Brain microvascular endothelial cell (primary cell): ENCODE measurements around the gene CLASP1.

Source experiments
- DNase-seq: peaks from one replicate; pipeline ENCODE4 v3.0.0-alpha.2; 2020
- H3K27ac ChIP-seq: fragments of 250-450 bp; sonication (Bioruptor Pico); 2 replicates; pipeline ENCODE4 v1.5.1; 2020; ENCODE audit warnings: mild to moderate bottlenecking, moderate library complexity
- H3K27me3 ChIP-seq: fragments of 250-450 bp; sonication (Bioruptor Pico); replicated peaks from 2 replicates; pipeline ENCODE4 v1.5.1; 2020; ENCODE audit warnings: mild to moderate bottlenecking
- H3K36me3 ChIP-seq: fragments of 250-450 bp; sonication (Bioruptor Pico); replicated peaks from 2 replicates; pipeline ENCODE4 v1.5.1; 2020; ENCODE audit warnings: mild to moderate bottlenecking
- H3K4me3 ChIP-seq: 2 replicates; pipeline ENCODE4 v1.5.1; 2011; ENCODE audit warnings: low read depth, mild to moderate bottlenecking, control low read depth, low read length, moderate library complexity
- CTCF ChIP-seq: IDR thresholded peaks from 2 replicates; pipeline ENCODE4 v1.5.1; 2011; ENCODE audit warnings: low read depth, mild to moderate bottlenecking, moderate library complexity, low read length, control low read depth, inconsistent platforms; ENCODE audit errors: missing control alignments
- in situ Hi-C: cut with HindIII; loops from 2 replicates; pipeline ENCODE4 v1.10.0; 2017; ENCODE audit warnings: low sequenced_read_pairs, low pct_ligation_motif_present

The CLASP1 gene

GRCh38 chr2:121587131-121587530 lies 62.1 kb downstream of the CLASP1 start:
- Histone ChIP-seq H3K27me3 (no peaks in the 10 kb centered on the region), H3K36me3 (no peaks in the 10 kb centered on the region), H3K4me3 (no peak overlapping the region), H3K27ac (no peak overlapping the region)
- TF ChIP-seq CTCF, result no peak
- no peak for DNase-seq
- in situ Hi-C loops, result no loop called here

GRCh38 chr2:121584741-121585140 lies 64.5 kb downstream of the CLASP1 start:
- TF ChIP-seq CTCF, result no peak
- H3K36me3 ChIP-seq, result no peaks in the 10 kb centered on the region
- no peak overlapping the region for H3K4me3 ChIP-seq
- in situ Hi-C loops, result no loop called here
- no peaks in the 10 kb centered on the region for H3K27me3 ChIP-seq
- DNase-seq, result no peak
- no peak overlapping the region for H3K27ac ChIP-seq

GRCh38 chr2:121583555-121583954 lies 65.7 kb downstream of the CLASP1 start:
- Histone ChIP-seq H3K27me3 (no peaks in the 10 kb centered on the region), H3K4me3 (no peak overlapping the region), H3K36me3 (no peaks in the 10 kb centered on the region), H3K27ac (no peak overlapping the region)
- TF ChIP-seq CTCF, result no peak
- no peak for DNase-seq
- in situ Hi-C loops, result no loop called here

- Histone ChIP-seq H3K4me3 (no peak overlapping the region), H3K27me3 (no peaks in the 10 kb centered on the region), H3K27ac (no peak overlapping the region), H3K36me3 (no peaks in the 10 kb centered on the region)
- DNase-seq, result no peak
- no peak for TF ChIP-seq CTCF
- in situ Hi-C loops, result no loop called here
These were observed 67.0 kb downstream of the CLASP1 start for GRCh38 chr2:121582272-121582671.

- Histone ChIP-seq H3K27me3 (no peaks in the 10 kb centered on the region), H3K4me3 (no peak overlapping the region), H3K27ac (no peak overlapping the region), H3K36me3 (no peaks in the 10 kb centered on the region)
- DNase-seq, result no peak
- no peak for TF ChIP-seq CTCF
- in situ Hi-C loops, result no loop called here
These were observed 70.0 kb downstream of the CLASP1 start for GRCh38 chr2:121579309-121579708.

- Histone ChIP-seq H3K4me3 (no peak overlapping the region), H3K27ac (no peak overlapping the region), H3K36me3 (no peaks in the 10 kb centered on the region), H3K27me3 (no peaks in the 10 kb centered on the region)
- in situ Hi-C loops, result no loop called here
- DNase-seq, result no peak
- TF ChIP-seq CTCF, result no peak
These were observed 71.9 kb downstream of the CLASP1 start for GRCh38 chr2:121577381-121577780.
